HEK293 (cell line): ENCODE results near the gene CYTH4.

ENCODE experiments used
- GLIS1 ChIP-seq: fragments of 450-650 bp; formaldehyde crosslinking; IDR thresholded peaks from 2 replicates; pipeline ENCODE4 v1.5.1; 2016; ENCODE audit warnings: missing biosample characterization, missing genetic modification characterization
- HOXA7 ChIP-seq: sonication (generic); formaldehyde crosslinking; IDR thresholded peaks from 2 replicates; pipeline ENCODE4 v1.8.1; 2022; ENCODE audit warnings: missing genetic modification reagents, borderline replicate concordance
- KLF16 ChIP-seq: fragments of 450-650 bp; formaldehyde crosslinking; IDR thresholded peaks from 2 replicates; pipeline ENCODE4 v1.5.1; 2017; ENCODE audit warnings: missing biosample characterization, missing genetic modification characterization
- PRDM2 ChIP-seq: fragments of 450-650 bp; formaldehyde crosslinking; IDR thresholded peaks from 2 replicates; pipeline ENCODE4 v1.5.1; 2016; ENCODE audit warnings: missing biosample characterization, missing genetic modification characterization, borderline replicate concordance
- PRDM4 ChIP-seq: fragments of 450-650 bp; formaldehyde crosslinking; IDR thresholded peaks from 2 replicates; pipeline ENCODE4 v1.5.1; 2017; ENCODE audit warnings: missing biosample characterization, missing genetic modification characterization
- SCRT1 ChIP-seq: fragments of 450-650 bp; formaldehyde crosslinking; IDR thresholded peaks from 2 replicates; pipeline ENCODE4 v1.5.1; 2016; ENCODE audit warnings: missing biosample characterization, missing genetic modification characterization, borderline replicate concordance
- TRIM28 ChIP-seq: IDR thresholded peaks from 2 replicates; pipeline ENCODE4 v1.6.1; 2011; ENCODE audit warnings: low read length, control low read depth, borderline replicate concordance
- ZBTB48 ChIP-seq: fragments of 450-650 bp; formaldehyde crosslinking; IDR thresholded peaks from 2 replicates; pipeline ENCODE4 v1.5.1; 2016; ENCODE audit warnings: missing biosample characterization, missing genetic modification characterization
- ZFHX2 ChIP-seq: fragments of 450-650 bp; formaldehyde crosslinking; conservative IDR thresholded peaks from 2 replicates; pipeline ENCODE4 v1.5.1; 2016; ENCODE audit warnings: missing biosample characterization, missing genetic modification characterization
- ZNF132 ChIP-seq: fragments of 450-650 bp; formaldehyde crosslinking; IDR thresholded peaks from 2 replicates; pipeline ENCODE4 v1.5.1; 2017; ENCODE audit warnings: missing biosample characterization, missing genetic modification characterization, borderline replicate concordance
- ZNF221 ChIP-seq: fragments of 450-650 bp; formaldehyde crosslinking; IDR thresholded peaks from 2 replicates; pipeline ENCODE4 v1.5.1; 2017; ENCODE audit warnings: missing biosample characterization, missing genetic modification characterization, borderline replicate concordance
- ZNF248 ChIP-seq: fragments of 450-650 bp; formaldehyde crosslinking; IDR thresholded peaks from 2 replicates; pipeline ENCODE4 v1.5.1; 2017; ENCODE audit warnings: missing biosample characterization, missing genetic modification characterization
- ZNF335 ChIP-seq: fragments of 450-650 bp; formaldehyde crosslinking; conservative IDR thresholded peaks from 2 replicates; pipeline ENCODE4 v1.5.1; 2016; ENCODE audit warnings: missing biosample characterization, missing genetic modification characterization
- ZNF341 ChIP-seq: fragments of 450-650 bp; formaldehyde crosslinking; IDR thresholded peaks from 2 replicates; pipeline ENCODE4; 2016; ENCODE audit warnings: low read depth, missing biosample characterization, missing genetic modification characterization
- ZNF548 ChIP-seq: fragments of 450-650 bp; formaldehyde crosslinking; IDR thresholded peaks from 2 replicates; pipeline ENCODE4 v1.5.1; 2016; ENCODE audit warnings: missing biosample characterization, missing genetic modification characterization
- ZNF645 ChIP-seq: fragments of 450-650 bp; formaldehyde crosslinking; IDR thresholded peaks from 2 replicates; pipeline ENCODE4; 2016; ENCODE audit warnings: missing biosample characterization, missing genetic modification characterization
- ZNF843 ChIP-seq: fragments of 450-650 bp; formaldehyde crosslinking; IDR thresholded peaks from 2 replicates; pipeline ENCODE4 v1.5.1; 2016; ENCODE audit warnings: missing biosample characterization, missing genetic modification characterization
- TF ChIP-seq, protein P1 (sequence below): fragments of 450-650 bp; formaldehyde crosslinking; IDR thresholded peaks from 2 replicates; pipeline ENCODE4 v1.5.1; 2017; ENCODE audit warnings: missing biosample characterization, missing genetic modification characterization
- TF ChIP-seq, protein P2 (sequence below): fragments of 450-650 bp; formaldehyde crosslinking; conservative IDR thresholded peaks from 2 replicates; pipeline ENCODE4 v1.5.1; 2016; ENCODE audit warnings: low read depth, missing biosample characterization, missing genetic modification characterization
- TF ChIP-seq, protein P3 (sequence below): fragments of 450-650 bp; formaldehyde crosslinking; IDR thresholded peaks from 2 replicates; pipeline ENCODE4 v1.5.1; 2017; ENCODE audit warnings: missing biosample characterization, missing genetic modification characterization
- TF ChIP-seq, protein P4 (sequence below): fragments of 450-650 bp; IDR thresholded peaks from 2 replicates; pipeline ENCODE4 v1.5.1; 2018; ENCODE audit warnings: missing biosample characterization, mild to moderate bottlenecking, missing genetic modification characterization

The CYTH4 gene

GRCh38 chr22:37345863-37346504 lies 63.7 kb downstream of the CYTH4 start (continued):
- TF ChIP-seq, protein P1, sequence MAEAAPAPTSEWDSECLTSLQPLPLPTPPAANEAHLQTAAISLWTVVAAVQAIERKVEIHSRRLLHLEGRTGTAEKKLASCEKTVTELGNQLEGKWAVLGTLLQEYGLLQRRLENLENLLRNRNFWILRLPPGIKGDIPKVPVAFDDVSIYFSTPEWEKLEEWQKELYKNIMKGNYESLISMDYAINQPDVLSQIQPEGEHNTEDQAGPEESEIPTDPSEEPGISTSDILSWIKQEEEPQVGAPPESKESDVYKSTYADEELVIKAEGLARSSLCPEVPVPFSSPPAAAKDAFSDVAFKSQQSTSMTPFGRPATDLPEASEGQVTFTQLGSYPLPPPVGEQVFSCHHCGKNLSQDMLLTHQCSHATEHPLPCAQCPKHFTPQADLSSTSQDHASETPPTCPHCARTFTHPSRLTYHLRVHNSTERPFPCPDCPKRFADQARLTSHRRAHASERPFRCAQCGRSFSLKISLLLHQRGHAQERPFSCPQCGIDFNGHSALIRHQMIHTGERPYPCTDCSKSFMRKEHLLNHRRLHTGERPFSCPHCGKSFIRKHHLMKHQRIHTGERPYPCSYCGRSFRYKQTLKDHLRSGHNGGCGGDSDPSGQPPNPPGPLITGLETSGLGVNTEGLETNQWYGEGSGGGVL (tag by site-specific recombination): peak; percentile 11; the same call in 1 of the 2 replicates
- TF ChIP-seq, protein P2, sequence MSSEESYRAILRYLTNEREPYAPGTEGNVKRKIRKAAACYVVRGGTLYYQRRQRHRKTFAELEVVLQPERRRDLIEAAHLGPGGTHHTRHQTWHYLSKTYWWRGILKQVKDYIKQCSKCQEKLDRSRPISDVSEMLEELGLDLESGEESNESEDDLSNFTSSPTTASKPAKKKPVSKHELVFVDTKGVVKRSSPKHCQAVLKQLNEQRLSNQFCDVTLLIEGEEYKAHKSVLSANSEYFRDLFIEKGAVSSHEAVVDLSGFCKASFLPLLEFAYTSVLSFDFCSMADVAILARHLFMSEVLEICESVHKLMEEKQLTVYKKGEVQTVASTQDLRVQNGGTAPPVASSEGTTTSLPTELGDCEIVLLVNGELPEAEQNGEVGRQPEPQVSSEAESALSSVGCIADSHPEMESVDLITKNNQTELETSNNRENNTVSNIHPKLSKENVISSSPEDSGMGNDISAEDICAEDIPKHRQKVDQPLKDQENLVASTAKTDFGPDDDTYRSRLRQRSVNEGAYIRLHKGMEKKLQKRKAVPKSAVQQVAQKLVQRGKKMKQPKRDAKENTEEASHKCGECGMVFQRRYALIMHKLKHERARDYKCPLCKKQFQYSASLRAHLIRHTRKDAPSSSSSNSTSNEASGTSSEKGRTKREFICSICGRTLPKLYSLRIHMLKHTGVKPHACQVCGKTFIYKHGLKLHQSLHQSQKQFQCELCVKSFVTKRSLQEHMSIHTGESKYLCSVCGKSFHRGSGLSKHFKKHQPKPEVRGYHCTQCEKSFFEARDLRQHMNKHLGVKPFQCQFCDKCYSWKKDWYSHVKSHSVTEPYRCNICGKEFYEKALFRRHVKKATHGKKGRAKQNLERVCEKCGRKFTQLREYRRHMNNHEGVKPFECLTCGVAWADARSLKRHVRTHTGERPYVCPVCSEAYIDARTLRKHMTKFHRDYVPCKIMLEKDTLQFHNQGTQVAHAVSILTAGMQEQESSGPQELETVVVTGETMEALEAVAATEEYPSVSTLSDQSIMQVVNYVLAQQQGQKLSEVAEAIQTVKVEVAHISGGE (tag by site-specific recombination): no peak
- TF ChIP-seq ZNF645 (tag by site-specific recombination) (no peak), ZFHX2 (tag by site-specific recombination) (peak; percentile 68), HOXA7 (no peak), ZNF335 (tag by site-specific recombination) (peak; percentile 49), TRIM28 (no peak), ZNF248 (tag by site-specific recombination) (no peak), ZNF221 (tag by site-specific recombination) (no peak), PRDM2 (no peak), ZBTB48 (tag by site-specific recombination) (0 out of 2 replicates have a peak, but pooled peaks have one; percentile 40), KLF16 (tag by site-specific recombination) (no peak), ZNF843 (tag by site-specific recombination) (no peak), SCRT1 (no peak), ZNF132 (tag by site-specific recombination) (no peak), PRDM4 (tag by site-specific recombination) (peak; percentile 56; the same call in 1 of the 2 replicates), ZNF341 (peak; percentile 97), GLIS1 (tag by site-specific recombination) (peak; percentile 68), ZNF548 (tag by site-specific recombination) (no peak)
- TF ChIP-seq, protein P3, sequence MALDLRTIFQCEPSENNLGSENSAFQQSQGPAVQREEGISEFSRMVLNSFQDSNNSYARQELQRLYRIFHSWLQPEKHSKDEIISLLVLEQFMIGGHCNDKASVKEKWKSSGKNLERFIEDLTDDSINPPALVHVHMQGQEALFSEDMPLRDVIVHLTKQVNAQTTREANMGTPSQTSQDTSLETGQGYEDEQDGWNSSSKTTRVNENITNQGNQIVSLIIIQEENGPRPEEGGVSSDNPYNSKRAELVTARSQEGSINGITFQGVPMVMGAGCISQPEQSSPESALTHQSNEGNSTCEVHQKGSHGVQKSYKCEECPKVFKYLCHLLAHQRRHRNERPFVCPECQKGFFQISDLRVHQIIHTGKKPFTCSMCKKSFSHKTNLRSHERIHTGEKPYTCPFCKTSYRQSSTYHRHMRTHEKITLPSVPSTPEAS (tag by site-specific recombination): no peak
- TF ChIP-seq, protein P4, sequence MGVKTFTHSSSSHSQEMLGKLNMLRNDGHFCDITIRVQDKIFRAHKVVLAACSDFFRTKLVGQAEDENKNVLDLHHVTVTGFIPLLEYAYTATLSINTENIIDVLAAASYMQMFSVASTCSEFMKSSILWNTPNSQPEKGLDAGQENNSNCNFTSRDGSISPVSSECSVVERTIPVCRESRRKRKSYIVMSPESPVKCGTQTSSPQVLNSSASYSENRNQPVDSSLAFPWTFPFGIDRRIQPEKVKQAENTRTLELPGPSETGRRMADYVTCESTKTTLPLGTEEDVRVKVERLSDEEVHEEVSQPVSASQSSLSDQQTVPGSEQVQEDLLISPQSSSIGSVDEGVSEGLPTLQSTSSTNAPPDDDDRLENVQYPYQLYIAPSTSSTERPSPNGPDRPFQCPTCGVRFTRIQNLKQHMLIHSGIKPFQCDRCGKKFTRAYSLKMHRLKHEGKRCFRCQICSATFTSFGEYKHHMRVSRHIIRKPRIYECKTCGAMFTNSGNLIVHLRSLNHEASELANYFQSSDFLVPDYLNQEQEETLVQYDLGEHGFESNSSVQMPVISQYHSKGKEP (tag by site-specific recombination): no peak
